Measurements from ENCODE around the gene LCN15.
"Not testable (repeated sequence)": the region's sequence is repeated elsewhere in the genome, so short reads cannot be mapped to it uniquely, and the experiment has no call there.

Gene LCN15

GRCh38 chr9:136712690-136713544 lies 51.4 kb downstream of the LCN15 start:
- peaks cover 0 to 6% of the 10 kb centered on the region in 2 donors for H3K36me3 ChIP-seq (replicated peaks in 1 of 2; ENCODE audit: control insufficient read depth in 2 of 2, insufficient read depth in 2 of 2, low read length in 2 of 2)
- H3K4me2 ChIP-seq (ENCODE audit: insufficient read depth, low read length, poor library complexity, severe bottlenecking): peak overlapping the region; percentile 78
- H3K9ac ChIP-seq (ENCODE audit: low read depth, low read length, poor library complexity): peak overlapping the region; percentile 75
- H3K27me3 ChIP-seq (ENCODE audit: control insufficient read depth in 3 of 3, insufficient read depth in 3 of 3, low read depth in 1 of 3, low read length in 3 of 3): peaks cover 0 to 30% (median 7%) of the 10 kb centered on the region in 3 experiments
- no peak overlapping the region for H2BK12ac ChIP-seq (ENCODE audit: low read length)
- peak overlapping the region; percentile 87 for H2AFZ ChIP-seq (ENCODE audit: low read length)
- H3K4me3 ChIP-seq (ENCODE audit: low read length in 2 of 2): peak overlapping the region; percentile 82 to 97
- no peaks in the 10 kb centered on the region for H3K9me3 ChIP-seq (replicated peaks in 1 of 2; ENCODE audit: control insufficient read depth in 2 of 2, insufficient read depth in 1 of 2, low read depth in 1 of 2, low read length in 2 of 2)
- H3K18ac ChIP-seq (ENCODE audit: low read length): peak overlapping the region; percentile 97
- DNase-seq (ENCODE audit: low spot score): no peak
- H2AK5ac ChIP-seq (ENCODE audit: low read depth, low read length): peak overlapping the region; percentile 97
- H3K27ac ChIP-seq (replicated peaks; ENCODE audit: low read length): no peak overlapping the region
- H2BK5ac ChIP-seq (ENCODE audit: low read length): no peak overlapping the region
- H2BK120ac ChIP-seq (ENCODE audit: low read depth, low read length): no peak overlapping the region
- no CpG with 5 or more reads among the region's 56 CpGs for WGBS, 2 donors (ENCODE audit: extremely low coverage in 2 of 2, insufficient read length in 2 of 2, insufficient replicate concordance in 1 of 2)
- H3K4me1 ChIP-seq (ENCODE audit: control insufficient read depth in 2 of 2, insufficient read depth in 1 of 2, low read depth in 1 of 2, low read length in 2 of 2): peaks cover 8 to 23% of the 10 kb centered on the region in 2 donors
- H4K8ac ChIP-seq (ENCODE audit: low read depth, low read length): no peak overlapping the region
- H3K14ac ChIP-seq (ENCODE audit: low read length): peak overlapping the region; percentile 98
- H4K91ac ChIP-seq (ENCODE audit: low read depth, low read length, poor library complexity): no peak overlapping the region
- no peak overlapping the region for H3K4ac ChIP-seq (ENCODE audit: low read length)
- H3K79me1 ChIP-seq (ENCODE audit: low read depth, low read length): peaks cover 18% of the 10 kb centered on the region
- no peak overlapping the region for H2BK15ac ChIP-seq (ENCODE audit: low read length)
- H3K23ac ChIP-seq (ENCODE audit: low read depth, low read length, poor library complexity): peak overlapping the region; percentile 3

GRCh38 chr9:136711751-136712689 lies 52.3 kb downstream of the LCN15 start, which contains the start of gene DIPK1B:
DIPK1B (plus strand) TSS chr9:136712572; CDS start chr9:136712666, 94 bp downstream.
- Histone ChIP-seq H3K4me1 (ENCODE audit: control insufficient read depth in 2 of 2, insufficient read depth in 1 of 2, low read depth in 1 of 2, low read length in 2 of 2) (peaks cover 8 to 23% of the 10 kb centered on the region in 2 donors), H2BK120ac (ENCODE audit: low read depth, low read length) (peak within 1 kb of the TSS; percentile 47), H3K14ac (ENCODE audit: low read length) (peak within 1 kb of the TSS; percentile 98), H2BK15ac (ENCODE audit: low read length) (peak within 1 kb of the TSS; percentile 99), H2AFZ (ENCODE audit: low read length) (peak within 1 kb of the TSS; percentile 89), H2AK5ac (ENCODE audit: low read depth, low read length) (peak within 1 kb of the TSS; percentile 97), H3K79me1 (ENCODE audit: low read depth, low read length) (peaks cover 17% of the 10 kb centered on the region), H4K8ac (ENCODE audit: low read depth, low read length) (no peak within 1 kb of the TSS), H3K18ac (ENCODE audit: low read length) (peak within 1 kb of the TSS; percentile 97), H3K27ac (replicated peaks; ENCODE audit: low read length) (no peak within 1 kb of the TSS), H3K4me2 (ENCODE audit: insufficient read depth, low read length, poor library complexity, severe bottlenecking) (peak within 1 kb of the TSS; percentile 100), H3K27me3 (ENCODE audit: control insufficient read depth in 3 of 3, insufficient read depth in 3 of 3, low read depth in 1 of 3, low read length in 3 of 3) (peaks cover 0 to 33% (median 7%) of the 10 kb centered on the region in 3 experiments), H3K4ac (ENCODE audit: low read length) (no peak within 1 kb of the TSS), H4K91ac (ENCODE audit: low read depth, low read length, poor library complexity) (no peak within 1 kb of the TSS), H2BK5ac (ENCODE audit: low read length) (no peak within 1 kb of the TSS), H3K36me3 (replicated peaks in 1 of 2; ENCODE audit: control insufficient read depth in 2 of 2, insufficient read depth in 2 of 2, low read length in 2 of 2) (peaks cover 0 to 6% of the 10 kb centered on the region in 2 donors), H3K23ac (ENCODE audit: low read depth, low read length, poor library complexity) (peak within 1 kb of the TSS; percentile 93), H2BK12ac (ENCODE audit: low read length) (peak within 1 kb of the TSS; percentile 84), H3K9me3 (replicated peaks in 1 of 2; ENCODE audit: control insufficient read depth in 2 of 2, insufficient read depth in 1 of 2, low read depth in 1 of 2, low read length in 2 of 2) (no peaks in the 10 kb centered on the region), H3K9ac (ENCODE audit: low read depth, low read length, poor library complexity) (peak within 1 kb of the TSS; percentile 88), H3K4me3 (ENCODE audit: low read length in 2 of 2) (peak within 1 kb of the TSS; percentile 82 to 97)
- DNase-seq (ENCODE audit: low spot score): peak; percentile 85
- WGBS, 2 donors (ENCODE audit: extremely low coverage in 2 of 2, insufficient read length in 2 of 2, insufficient replicate concordance in 1 of 2): no CpG with 5 or more reads among the region's 119 CpGs

GRCh38 chr9:136711219-136711648 lies 53.1 kb downstream of the LCN15 start:
- not testable (repeated sequence) for H2BK15ac ChIP-seq (ENCODE audit: low read length); H2BK120ac ChIP-seq (ENCODE audit: low read depth, low read length); H4K91ac ChIP-seq (ENCODE audit: low read depth, low read length, poor library complexity); H3K9me3 ChIP-seq (replicated peaks in 1 of 2; ENCODE audit: control insufficient read depth in 2 of 2, insufficient read depth in 1 of 2, low read depth in 1 of 2, low read length in 2 of 2); H3K36me3 ChIP-seq (replicated peaks in 1 of 2; ENCODE audit: control insufficient read depth in 2 of 2, insufficient read depth in 2 of 2, low read length in 2 of 2); H3K23ac ChIP-seq (ENCODE audit: low read depth, low read length, poor library complexity); H2AFZ ChIP-seq (ENCODE audit: low read length); H3K18ac ChIP-seq (ENCODE audit: low read length); H3K9ac ChIP-seq (ENCODE audit: low read depth, low read length, poor library complexity); H2AK5ac ChIP-seq (ENCODE audit: low read depth, low read length); H3K4me2 ChIP-seq (ENCODE audit: insufficient read depth, low read length, poor library complexity, severe bottlenecking); H3K4ac ChIP-seq (ENCODE audit: low read length); H2BK5ac ChIP-seq (ENCODE audit: low read length); DNase-seq (ENCODE audit: low spot score); H3K4me3 ChIP-seq (ENCODE audit: low read length in 2 of 2); H4K8ac ChIP-seq (ENCODE audit: low read depth, low read length); H3K27ac ChIP-seq (replicated peaks; ENCODE audit: low read length); H2BK12ac ChIP-seq (ENCODE audit: low read length); H3K14ac ChIP-seq (ENCODE audit: low read length)
- Histone ChIP-seq H3K27me3 (ENCODE audit: control insufficient read depth in 3 of 3, insufficient read depth in 3 of 3, low read depth in 1 of 3, low read length in 3 of 3) (peaks cover 0 to 37% (median 7%) of the 10 kb centered on the region in 3 experiments), H3K4me1 (ENCODE audit: control insufficient read depth in 2 of 2, insufficient read depth in 1 of 2, low read depth in 1 of 2, low read length in 2 of 2) (peaks cover 8 to 23% of the 10 kb centered on the region in 2 donors), H3K79me1 (ENCODE audit: low read depth, low read length) (peaks cover 17% of the 10 kb centered on the region)
- WGBS, 2 donors (ENCODE audit: extremely low coverage in 2 of 2, insufficient read length in 2 of 2, insufficient replicate concordance in 1 of 2): no CpG with 5 or more reads among the region's 4 CpGs

Measured in neuronal stem cell (in vitro differentiated cells).